Measurements from ENCODE around the gene BRINP3. TPM values are rescaled to one million over a fixed set of nuclear protein-coding genes. Genes with fewer than 3 reads are reported as not detected.

Gene BRINP3
- polyA plus RNA-seq, 1 donor from 2014 or later, result 7.7 TPM

- Histone ChIP-seq H2AFZ (ENCODE audit: low read depth, low read length) (no peak overlapping the region), H3K9me3 (ENCODE audit: low read length) (no peaks in the 10 kb centered on the region), H3K9me2 (ENCODE audit: insufficient read depth, low read length) (no peaks in the 10 kb centered on the region), H3F3A (ENCODE audit: insufficient read depth, low read length, poor library complexity, severe bottlenecking) (no peaks in the 10 kb centered on the region), H3K36me3 (ENCODE audit: insufficient read depth, low read length) (no peaks in the 10 kb centered on the region), H3K4me2 (ENCODE audit: low read length) (no peak overlapping the region), H3K27me3 (ENCODE audit: insufficient read depth, low read depth, low read length) (no peaks in the 10 kb centered on the region), H3K27ac (ENCODE audit: low read length) (no peak overlapping the region), H3K9ac (ENCODE audit: low read length) (no peak overlapping the region), H4K20me1 (ENCODE audit: insufficient read depth) (no peaks in the 10 kb centered on the region), H3K4me3 (ENCODE audit: low read length) (no peak overlapping the region), H3K79me2 (replicated peaks; ENCODE audit: insufficient read depth, low read length) (no peaks in the 10 kb centered on the region)
- TF ChIP-seq, protein P1, sequence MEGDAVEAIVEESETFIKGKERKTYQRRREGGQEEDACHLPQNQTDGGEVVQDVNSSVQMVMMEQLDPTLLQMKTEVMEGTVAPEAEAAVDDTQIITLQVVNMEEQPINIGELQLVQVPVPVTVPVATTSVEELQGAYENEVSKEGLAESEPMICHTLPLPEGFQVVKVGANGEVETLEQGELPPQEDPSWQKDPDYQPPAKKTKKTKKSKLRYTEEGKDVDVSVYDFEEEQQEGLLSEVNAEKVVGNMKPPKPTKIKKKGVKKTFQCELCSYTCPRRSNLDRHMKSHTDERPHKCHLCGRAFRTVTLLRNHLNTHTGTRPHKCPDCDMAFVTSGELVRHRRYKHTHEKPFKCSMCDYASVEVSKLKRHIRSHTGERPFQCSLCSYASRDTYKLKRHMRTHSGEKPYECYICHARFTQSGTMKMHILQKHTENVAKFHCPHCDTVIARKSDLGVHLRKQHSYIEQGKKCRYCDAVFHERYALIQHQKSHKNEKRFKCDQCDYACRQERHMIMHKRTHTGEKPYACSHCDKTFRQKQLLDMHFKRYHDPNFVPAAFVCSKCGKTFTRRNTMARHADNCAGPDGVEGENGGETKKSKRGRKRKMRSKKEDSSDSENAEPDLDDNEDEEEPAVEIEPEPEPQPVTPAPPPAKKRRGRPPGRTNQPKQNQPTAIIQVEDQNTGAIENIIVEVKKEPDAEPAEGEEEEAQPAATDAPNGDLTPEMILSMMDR (IDR thresholded peaks at IDR 0.05; ENCODE audit: poor library complexity, severe bottlenecking), result no peak
- TF ChIP-seq SMC3 (conservative IDR thresholded peaks at IDR 0.05; ENCODE audit: poor library complexity), result no peak
These were observed 174.2 kb downstream of the BRINP3 start for GRCh38 chr1:190303501-190303900.

GRCh38 chr1:190296453-190296852, 181.2 kb downstream of the BRINP3 start:
- Histone ChIP-seq H3K27me3 (ENCODE audit: insufficient read depth, low read depth, low read length) (no peaks in the 10 kb centered on the region), H3K9me3 (ENCODE audit: low read length) (no peaks in the 10 kb centered on the region), H3K4me3 (ENCODE audit: low read length) (no peak overlapping the region), H3K4me2 (ENCODE audit: low read length) (no peak overlapping the region), H3K36me3 (ENCODE audit: insufficient read depth, low read length) (no peaks in the 10 kb centered on the region), H3K9me2 (ENCODE audit: insufficient read depth, low read length) (no peaks in the 10 kb centered on the region), H3K79me2 (replicated peaks; ENCODE audit: insufficient read depth, low read length) (no peaks in the 10 kb centered on the region), H4K20me1 (ENCODE audit: insufficient read depth) (no peaks in the 10 kb centered on the region), H2AFZ (ENCODE audit: low read depth, low read length) (no peak overlapping the region), H3K27ac (ENCODE audit: low read length) (no peak overlapping the region), H3K9ac (ENCODE audit: low read length) (no peak overlapping the region), H3F3A (ENCODE audit: insufficient read depth, low read length, poor library complexity, severe bottlenecking) (no peaks in the 10 kb centered on the region)
- TF ChIP-seq EP300 (conservative IDR thresholded peaks at IDR 0.05; ENCODE audit: poor library complexity, severe bottlenecking) (no peak), TAF1 (IDR thresholded peaks at IDR 0.05; ENCODE audit: low read depth) (no peak), POLR2AphosphoS5 (IDR thresholded peaks at IDR 0.05) (no peak), EZH2 (IDR thresholded peaks at IDR 0.05; ENCODE audit: borderline replicate concordance, insufficient read depth, low read length, poor library complexity, severe bottlenecking) (no peak), SMC3 (conservative IDR thresholded peaks at IDR 0.05; ENCODE audit: poor library complexity) (no peak), RAD21 (conservative IDR thresholded peaks at IDR 0.05) (no peak), MXI1 (conservative IDR thresholded peaks at IDR 0.05; ENCODE audit: poor library complexity, severe bottlenecking) (no peak)
- TF ChIP-seq, protein P1 (IDR thresholded peaks at IDR 0.05; ENCODE audit: poor library complexity, severe bottlenecking), result no peak
- TF ChIP-seq, protein P2, sequence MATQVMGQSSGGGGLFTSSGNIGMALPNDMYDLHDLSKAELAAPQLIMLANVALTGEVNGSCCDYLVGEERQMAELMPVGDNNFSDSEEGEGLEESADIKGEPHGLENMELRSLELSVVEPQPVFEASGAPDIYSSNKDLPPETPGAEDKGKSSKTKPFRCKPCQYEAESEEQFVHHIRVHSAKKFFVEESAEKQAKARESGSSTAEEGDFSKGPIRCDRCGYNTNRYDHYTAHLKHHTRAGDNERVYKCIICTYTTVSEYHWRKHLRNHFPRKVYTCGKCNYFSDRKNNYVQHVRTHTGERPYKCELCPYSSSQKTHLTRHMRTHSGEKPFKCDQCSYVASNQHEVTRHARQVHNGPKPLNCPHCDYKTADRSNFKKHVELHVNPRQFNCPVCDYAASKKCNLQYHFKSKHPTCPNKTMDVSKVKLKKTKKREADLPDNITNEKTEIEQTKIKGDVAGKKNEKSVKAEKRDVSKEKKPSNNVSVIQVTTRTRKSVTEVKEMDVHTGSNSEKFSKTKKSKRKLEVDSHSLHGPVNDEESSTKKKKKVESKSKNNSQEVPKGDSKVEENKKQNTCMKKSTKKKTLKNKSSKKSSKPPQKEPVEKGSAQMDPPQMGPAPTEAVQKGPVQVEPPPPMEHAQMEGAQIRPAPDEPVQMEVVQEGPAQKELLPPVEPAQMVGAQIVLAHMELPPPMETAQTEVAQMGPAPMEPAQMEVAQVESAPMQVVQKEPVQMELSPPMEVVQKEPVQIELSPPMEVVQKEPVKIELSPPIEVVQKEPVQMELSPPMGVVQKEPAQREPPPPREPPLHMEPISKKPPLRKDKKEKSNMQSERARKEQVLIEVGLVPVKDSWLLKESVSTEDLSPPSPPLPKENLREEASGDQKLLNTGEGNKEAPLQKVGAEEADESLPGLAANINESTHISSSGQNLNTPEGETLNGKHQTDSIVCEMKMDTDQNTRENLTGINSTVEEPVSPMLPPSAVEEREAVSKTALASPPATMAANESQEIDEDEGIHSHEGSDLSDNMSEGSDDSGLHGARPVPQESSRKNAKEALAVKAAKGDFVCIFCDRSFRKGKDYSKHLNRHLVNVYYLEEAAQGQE (IDR thresholded peaks at IDR 0.05; ENCODE audit: borderline replicate concordance), result no peak
